HG03103 (cell line): Measurements from ENCODE around the gene SERHL2.
"Not testable (repeated sequence)": the region's sequence is repeated elsewhere in the genome, so short reads cannot be mapped to it uniquely, and the experiment has no call there.

Experiments
- ATAC-seq: cut with Tn5 transposase; IDR thresholded peaks from one replicate; pipeline ENCODE4 v1.9.1; 2021; ENCODE audit warnings: low read depth; ENCODE audit not compliant: unreplicated experiment

Gene SERHL2

GRCh38 chr22:42570580-42570979 is 16.8 kb downstream of the SERHL2 start:
- ATAC-seq, result not testable (repeated sequence)

- not testable (repeated sequence) for ATAC-seq
These were observed 17.3 kb downstream of the SERHL2 start for GRCh38 chr22:42571068-42571467.

- ATAC-seq, result not testable (repeated sequence)
These were observed 20.3 kb downstream of the SERHL2 start for GRCh38 chr22:42574046-42574445.

- not testable (repeated sequence) for ATAC-seq
These were observed 20.7 kb downstream of the SERHL2 start for GRCh38 chr22:42574468-42574867.

- not testable (repeated sequence) for ATAC-seq
These were observed 22.3 kb downstream of the SERHL2 start for GRCh38 chr22:42575996-42576574.

GRCh38 chr22:42577141-42577540 is 23.4 kb downstream of the SERHL2 start:
- not testable (repeated sequence) for ATAC-seq

DNA sequence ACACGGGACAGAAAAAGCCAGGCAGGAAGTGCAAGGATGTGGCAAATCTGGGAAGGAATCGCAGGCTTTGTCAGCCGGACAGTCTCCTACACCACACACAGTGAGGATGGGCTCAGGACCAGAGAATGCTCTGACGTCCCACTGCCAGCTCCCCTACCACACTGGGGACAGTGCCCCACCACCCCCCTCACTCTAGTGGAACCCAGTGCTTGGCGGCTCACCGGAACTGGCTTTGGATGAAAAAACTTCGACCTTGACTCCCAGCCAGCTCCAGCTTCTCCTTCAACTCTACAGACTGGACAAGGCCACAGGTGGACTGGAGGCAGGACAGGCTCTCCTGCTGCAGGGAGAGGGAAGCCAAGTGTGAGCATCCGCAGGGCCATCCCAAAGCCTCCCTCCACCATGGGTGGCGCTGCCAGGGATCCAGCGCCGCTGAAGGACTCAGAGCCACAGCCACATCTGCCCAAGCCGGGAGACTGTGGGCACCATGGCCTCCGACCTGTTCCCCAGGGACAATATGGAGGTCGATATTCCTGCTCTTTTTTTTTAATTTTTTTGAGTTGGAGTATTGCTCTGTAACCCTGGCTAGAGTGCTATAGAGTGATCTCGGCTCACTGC is 24.0 kb downstream of the SERHL2 start:
- no peak for ATAC-seq

GRCh38 chr22:42580040-42580439 is 26.3 kb downstream of the SERHL2 start:
- ATAC-seq, result not testable (repeated sequence)

DNA sequence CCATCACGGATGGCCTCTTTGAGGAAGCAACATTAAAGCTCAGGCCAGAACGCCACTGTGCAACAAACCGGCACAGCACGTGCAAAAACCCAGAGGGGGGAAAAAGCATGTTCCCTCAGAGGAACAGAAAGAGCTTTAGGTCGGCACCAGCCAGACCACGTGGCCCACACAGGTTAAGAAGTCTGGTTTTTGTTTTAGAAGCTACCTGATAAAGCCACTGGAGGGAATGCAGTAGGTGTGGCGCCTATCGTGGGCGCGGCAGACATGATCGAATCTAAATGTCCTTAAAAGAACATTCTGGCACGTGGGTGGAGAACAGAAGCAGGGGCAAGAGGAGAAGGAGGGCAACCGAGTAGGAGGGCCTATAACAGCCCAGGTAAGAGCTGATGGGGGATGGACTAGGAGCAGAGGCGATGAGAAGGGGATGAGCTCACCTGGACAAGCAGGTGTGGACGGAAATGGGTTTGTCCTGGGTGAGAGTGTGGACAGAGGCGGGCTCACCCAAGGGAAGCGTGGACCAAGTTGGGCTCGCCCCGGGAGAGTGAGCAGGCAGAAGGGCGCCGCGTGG is 27.5 kb downstream of the SERHL2 start:
- ATAC-seq, result peak; percentile 24

DNA sequence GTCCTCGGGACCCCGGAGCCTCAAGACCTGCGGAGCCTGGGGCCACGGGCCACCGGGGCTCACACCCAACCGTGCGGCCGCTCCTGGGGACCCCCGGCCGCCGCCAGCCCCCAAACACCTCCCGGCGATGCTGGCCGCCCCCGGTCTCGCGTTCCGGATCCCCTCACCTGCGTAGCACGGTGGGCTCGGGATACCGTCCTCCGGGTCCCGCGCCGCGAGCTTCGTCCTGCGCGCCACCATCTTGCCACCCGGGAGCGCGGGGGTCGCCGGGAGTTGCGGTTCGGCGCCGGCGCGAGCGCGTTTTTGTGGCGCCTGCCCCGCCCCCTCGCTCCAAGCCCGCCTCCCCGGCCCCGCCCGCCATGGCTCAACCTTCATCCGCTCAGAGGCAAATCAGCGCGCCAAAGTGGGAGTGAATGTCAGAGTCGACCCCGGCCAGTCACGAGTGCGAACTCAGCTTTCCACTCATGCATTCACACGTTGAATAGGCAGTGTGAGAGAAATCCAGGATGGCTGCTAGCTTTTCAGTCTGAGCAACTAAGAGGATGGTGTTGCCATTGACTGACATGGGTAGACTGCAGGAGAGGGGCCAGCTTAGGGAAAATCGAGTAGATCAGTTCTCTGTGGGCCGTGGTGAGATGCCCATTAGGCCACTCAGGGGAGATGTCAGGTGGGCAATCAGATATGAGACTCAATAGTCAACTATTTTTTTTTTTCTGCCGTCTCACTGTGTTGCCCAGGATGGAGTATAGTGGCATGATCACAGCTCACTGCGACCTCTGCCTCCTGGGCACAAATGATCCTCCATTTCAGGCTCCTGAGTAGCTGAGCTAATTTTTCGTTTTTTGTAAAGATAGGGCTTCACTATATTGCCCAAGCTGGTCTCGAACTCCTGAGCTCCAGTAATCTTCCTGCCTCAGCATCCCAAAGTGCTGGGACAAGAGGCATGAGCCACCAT is 28.3 kb downstream of the SERHL2 start:
- peak; percentile 61 for ATAC-seq

DNA sequence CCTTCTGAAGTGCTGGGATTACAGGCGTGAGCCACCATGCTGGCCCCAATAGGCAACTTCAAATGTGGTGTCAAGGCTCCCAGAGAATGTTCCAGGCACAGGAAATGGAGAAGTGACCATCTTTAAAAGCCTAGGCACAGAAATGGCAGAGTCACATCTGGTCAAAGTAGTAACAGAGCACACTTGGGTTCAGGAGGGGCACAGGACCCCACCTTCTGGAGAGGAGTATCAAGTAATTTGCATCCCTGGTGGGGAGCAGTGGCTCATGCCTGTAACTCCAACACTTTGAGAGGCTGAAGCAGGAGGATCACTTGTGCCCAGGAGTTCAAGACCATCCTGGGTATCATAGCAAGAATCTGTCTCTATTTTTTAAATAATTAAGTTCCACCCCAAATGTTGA is 29.2 kb downstream of the SERHL2 start:
- ATAC-seq, result no peak

- ATAC-seq, result no peak
These were observed 30.7 kb downstream of the SERHL2 start for GRCh38 chr22:42584364-42584940.

GRCh38 chr22:42585096-42585495 is 31.3 kb downstream of the SERHL2 start:
- ATAC-seq, result no peak

GRCh38 chr22:42586381-42586780 is 32.6 kb downstream of the SERHL2 start:
- ATAC-seq, result no peak

- ATAC-seq, result no peak
These were observed 33.9 kb downstream of the SERHL2 start for GRCh38 chr22:42587588-42588175.

DNA sequence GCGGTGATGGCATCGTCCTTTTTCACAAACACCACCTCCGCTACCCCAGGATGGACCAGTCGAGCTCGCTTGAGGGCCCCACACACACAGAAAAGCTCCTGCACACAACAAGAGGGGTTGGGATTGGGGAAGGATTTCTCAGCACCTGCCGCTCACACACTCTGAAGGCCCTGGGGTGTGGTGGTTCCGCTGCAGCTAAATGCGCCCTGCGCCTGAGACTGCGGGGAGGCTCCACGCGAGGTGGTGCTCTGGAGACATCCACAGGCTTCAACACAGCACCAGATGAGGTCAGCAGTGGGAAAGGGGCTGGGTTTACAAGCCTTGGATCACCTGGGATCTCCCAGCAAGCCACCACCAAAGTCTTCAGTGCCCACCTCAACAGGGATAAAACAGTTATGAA is 38.2 kb downstream of the SERHL2 start:
- ATAC-seq, result no peak

DNA sequence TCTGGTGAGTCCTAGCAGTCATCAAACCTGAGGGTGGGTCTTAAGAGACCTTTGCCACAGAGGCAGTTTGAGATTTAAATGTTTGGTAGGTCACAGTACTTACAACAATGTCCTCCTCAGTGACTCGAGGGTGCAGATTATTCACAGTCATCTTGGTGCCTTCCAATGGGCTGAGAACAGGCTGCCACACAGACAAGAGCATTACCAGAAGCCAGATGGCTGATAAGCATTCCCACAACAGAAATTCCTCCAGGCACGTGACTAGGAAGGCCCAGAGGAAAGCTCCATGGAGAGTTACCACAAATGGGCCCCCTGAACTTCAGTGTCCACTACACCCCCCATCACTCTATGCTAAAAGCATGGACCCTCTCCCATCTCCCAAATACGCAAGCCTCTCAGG is 41.7 kb downstream of the SERHL2 start:
- ATAC-seq, result no peak

DNA sequence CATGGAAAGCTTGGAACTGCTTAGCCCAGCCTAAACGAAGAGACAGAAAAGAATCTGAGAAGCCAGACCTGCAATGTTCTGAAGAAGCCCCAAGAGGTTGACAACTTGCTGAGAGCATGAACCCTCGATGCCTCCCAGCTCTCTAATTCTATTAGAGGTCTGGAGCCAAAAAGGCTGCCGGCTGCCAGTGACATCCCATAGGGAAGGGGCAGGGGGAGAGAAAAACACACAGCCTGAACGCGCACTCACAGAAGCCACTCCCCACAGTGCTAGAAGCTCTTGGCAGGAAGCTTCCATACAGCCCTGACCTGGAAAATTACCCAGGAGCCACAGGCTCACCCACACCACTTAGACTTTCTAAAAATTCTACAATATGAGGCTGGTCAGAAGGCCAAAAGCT is 42.6 kb downstream of the SERHL2 start:
- no peak for ATAC-seq

- no peak for ATAC-seq
These were observed 43.2 kb downstream of the SERHL2 start for GRCh38 chr22:42596863-42597530.
